ENCODE data around the gene ADAMTS20.
"Not testable (repeated sequence)": the region's sequence is repeated elsewhere in the genome, so short reads cannot be mapped to it uniquely, and the experiment has no call there.

DNA sequence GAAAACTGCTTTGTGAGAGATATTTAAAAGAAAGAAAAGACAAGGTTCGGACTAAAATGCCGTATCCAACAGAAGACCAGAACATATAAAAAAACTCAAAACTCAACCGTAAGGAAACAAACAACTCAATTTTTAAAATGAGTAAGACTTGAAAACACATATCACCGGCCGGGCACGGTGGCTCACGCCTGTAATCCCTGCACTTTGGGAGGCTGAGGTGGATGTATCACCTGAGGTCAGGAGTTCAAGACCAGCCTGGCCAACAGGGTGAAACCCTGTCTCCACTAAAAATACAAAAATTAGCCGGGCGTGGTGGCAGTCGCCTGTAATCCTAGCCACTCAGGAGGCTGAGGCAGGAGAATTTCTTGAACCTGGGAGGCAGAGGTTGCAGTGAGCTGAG is 192.0 kb downstream of the ADAMTS20 start:
- TF ChIP-seq TCF7 (IDR thresholded peaks at IDR 0.05; ENCODE audit: borderline replicate concordance); SRF (IDR thresholded peaks at IDR 0.05; ENCODE audit: low read depth in 2 of 2, low read length in 2 of 2); RFX5 (IDR thresholded peaks at IDR 0.05; ENCODE audit: low read depth, low read length); POLR2A (IDR thresholded peaks at IDR 0.05; ENCODE audit: low read depth, low read length); POLR2AphosphoS2 (IDR thresholded peaks at IDR 0.05; ENCODE audit: low read depth, low read length); HDAC6 (IDR thresholded peaks at IDR 0.05; ENCODE audit: unreplicated experiment); CHD4 (IDR thresholded peaks at IDR 0.05): not testable (repeated sequence)
- TF ChIP-seq, protein P1, sequence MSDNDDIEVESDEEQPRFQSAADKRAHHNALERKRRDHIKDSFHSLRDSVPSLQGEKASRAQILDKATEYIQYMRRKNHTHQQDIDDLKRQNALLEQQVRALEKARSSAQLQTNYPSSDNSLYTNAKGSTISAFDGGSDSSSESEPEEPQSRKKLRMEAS (IDR thresholded peaks at IDR 0.05; ENCODE audit: low read depth, low read length): not testable (repeated sequence)
- TF ChIP-seq, protein P2, sequence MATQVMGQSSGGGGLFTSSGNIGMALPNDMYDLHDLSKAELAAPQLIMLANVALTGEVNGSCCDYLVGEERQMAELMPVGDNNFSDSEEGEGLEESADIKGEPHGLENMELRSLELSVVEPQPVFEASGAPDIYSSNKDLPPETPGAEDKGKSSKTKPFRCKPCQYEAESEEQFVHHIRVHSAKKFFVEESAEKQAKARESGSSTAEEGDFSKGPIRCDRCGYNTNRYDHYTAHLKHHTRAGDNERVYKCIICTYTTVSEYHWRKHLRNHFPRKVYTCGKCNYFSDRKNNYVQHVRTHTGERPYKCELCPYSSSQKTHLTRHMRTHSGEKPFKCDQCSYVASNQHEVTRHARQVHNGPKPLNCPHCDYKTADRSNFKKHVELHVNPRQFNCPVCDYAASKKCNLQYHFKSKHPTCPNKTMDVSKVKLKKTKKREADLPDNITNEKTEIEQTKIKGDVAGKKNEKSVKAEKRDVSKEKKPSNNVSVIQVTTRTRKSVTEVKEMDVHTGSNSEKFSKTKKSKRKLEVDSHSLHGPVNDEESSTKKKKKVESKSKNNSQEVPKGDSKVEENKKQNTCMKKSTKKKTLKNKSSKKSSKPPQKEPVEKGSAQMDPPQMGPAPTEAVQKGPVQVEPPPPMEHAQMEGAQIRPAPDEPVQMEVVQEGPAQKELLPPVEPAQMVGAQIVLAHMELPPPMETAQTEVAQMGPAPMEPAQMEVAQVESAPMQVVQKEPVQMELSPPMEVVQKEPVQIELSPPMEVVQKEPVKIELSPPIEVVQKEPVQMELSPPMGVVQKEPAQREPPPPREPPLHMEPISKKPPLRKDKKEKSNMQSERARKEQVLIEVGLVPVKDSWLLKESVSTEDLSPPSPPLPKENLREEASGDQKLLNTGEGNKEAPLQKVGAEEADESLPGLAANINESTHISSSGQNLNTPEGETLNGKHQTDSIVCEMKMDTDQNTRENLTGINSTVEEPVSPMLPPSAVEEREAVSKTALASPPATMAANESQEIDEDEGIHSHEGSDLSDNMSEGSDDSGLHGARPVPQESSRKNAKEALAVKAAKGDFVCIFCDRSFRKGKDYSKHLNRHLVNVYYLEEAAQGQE (IDR thresholded peaks at IDR 0.05; ENCODE audit: low read depth, low read length): not testable (repeated sequence)

Data from GM12878 (cell line).